Endothelial cell of umbilical vein (primary cell): Measurements from ENCODE around the gene NEBL. TPM values are rescaled to one million over a fixed set of nuclear protein-coding genes. Genes with fewer than 3 reads are reported as not detected.

Experiments used
- BruUV-seq: library from RNA; stranded (reverse); fragments of 400-500 nt; replicated peaks from 2 replicates; lab custom pipeline; 2021; lab: Mats Ljungman, UMichigan
- CTCF ChIA-PET: fragments of 300-600, 350-600 bp; sonication (Branson Sonifier 250); formaldehyde crosslinking; loops from one replicate; lab custom pipeline; 2021; ENCODE audit warnings: antibody characterized with exemption, inconsistent platforms; lab: Charles Lee
- POLR2A ChIA-PET: fragments of 300-600, 350-600 bp; sonication (Branson Sonifier 250); formaldehyde crosslinking; loops from one replicate; lab custom pipeline; 2021; ENCODE audit warnings: antibody characterized with exemption, inconsistent platforms; lab: Charles Lee
- DNase-seq: peaks from one replicate; pipeline ENCODE4 v3.0.0-alpha.2; 2011; ENCODE audit warnings: low read depth, low spot score
- FAIRE-seq: peaks from 2 replicates; lab custom pipeline; 2011; peaks lifted over from hg19 to GRCh38; lab: Jason Lieb, UNC
- H2AFZ ChIP-seq: 2 replicates; pipeline ENCODE4 v1.6.0; 2012; ENCODE audit warnings: low read depth, low read length, control low read depth, inconsistent platforms
- H3K27ac ChIP-seq: 2 replicates; pipeline ENCODE4 v1.5.1; 2011; ENCODE audit warnings: low read depth, mild to moderate bottlenecking, control low read depth, low read length, moderate library complexity; ENCODE audit not compliant: insufficient read depth
- H3K27me3 ChIP-seq, 2 experiments: 2 replicates each; pipeline versions ENCODE4 v1.6.0 to v1.6.1; 2011; ENCODE audit warnings: low read length in 2 of 2, mixed read lengths in 1 of 2; ENCODE audit not compliant: control insufficient read depth in 2 of 2, insufficient read depth in 2 of 2
- H3K36me3 ChIP-seq, 2 experiments: 2 replicates in 1 of 2; 3 replicates in 1 of 2; pipeline ENCODE4 v1.5.1; 2011; ENCODE audit warnings: low read length in 2 of 2, mild to moderate bottlenecking in 1 of 2, moderate library complexity in 1 of 2; ENCODE audit not compliant: control insufficient read depth in 2 of 2, insufficient read depth in 2 of 2; ENCODE audit errors: extremely low read depth in 1 of 2
- H3K4me1 ChIP-seq: 3 replicates; pipeline ENCODE4 v1.5.1; 2011; ENCODE audit warnings: mild to moderate bottlenecking, low read length; ENCODE audit not compliant: control insufficient read depth, insufficient read depth; ENCODE audit errors: extremely low read depth
- H3K4me2 ChIP-seq: 2 replicates; pipeline ENCODE4 v1.6.1; 2011; ENCODE audit warnings: low read length, control low read depth, mixed read lengths; ENCODE audit not compliant: insufficient read depth
- H3K4me3 ChIP-seq, 3 experiments: fragments of 200-600 bp in 1 of 3; sonication (generic), shearing (Covaris generic) in 1 of 3; replicated peaks in 1 of 3; 2 replicates each; pipeline ENCODE4 v1.5.1; 2011 to 2016; ENCODE audit warnings: control low read depth in 3 of 3, low read length in 3 of 3, mild to moderate bottlenecking in 2 of 3, inconsistent platforms in 1 of 3, low read depth in 1 of 3, moderate library complexity in 1 of 3; ENCODE audit not compliant: insufficient read depth in 1 of 3
- H3K79me2 ChIP-seq: 2 replicates; pipeline ENCODE4 v1.6.0; 2012; ENCODE audit warnings: low read length, inconsistent platforms; ENCODE audit not compliant: control insufficient read depth, insufficient read depth
- H3K9ac ChIP-seq: replicated peaks from 2 replicates; pipeline ENCODE3; 2011; ENCODE audit warnings: low read length, control low read depth; ENCODE audit not compliant: insufficient read depth; ENCODE audit errors: extremely low read depth
- H3K9me1 ChIP-seq: replicated peaks from 3 replicates; pipeline ENCODE4 v1.6.0; 2011; ENCODE audit warnings: mild to moderate bottlenecking, low read length; ENCODE audit not compliant: control insufficient read depth, insufficient read depth; ENCODE audit errors: extremely low read depth
- H3K9me3 ChIP-seq: replicated peaks from 2 replicates; pipeline ENCODE4 v1.5.1; 2012; ENCODE audit warnings: low read length, inconsistent platforms; ENCODE audit not compliant: control insufficient read depth, insufficient read depth
- H4K20me1 ChIP-seq: replicated peaks from 2 replicates; pipeline ENCODE3; 2011; ENCODE audit warnings: mild to moderate bottlenecking, low read length; ENCODE audit not compliant: control insufficient read depth, insufficient read depth; ENCODE audit errors: extremely low read depth
- CTCF ChIP-seq, 2 donors: IDR thresholded peaks; 1 replicate in 1 of 2; 2 replicates in 1 of 2; pipeline ENCODE4 v1.5.1; 2011; ENCODE audit warnings: low read length in 2 of 2, mild to moderate bottlenecking in 2 of 2, moderate library complexity in 2 of 2, control low read depth in 1 of 2, inconsistent platforms in 1 of 2, low read depth in 1 of 2; ENCODE audit not compliant: insufficient read depth in 1 of 2; ENCODE audit errors: extremely low read depth in 1 of 2
- JUN ChIP-seq: IDR thresholded peaks from 2 replicates; pipeline ENCODE4 v1.6.1; 2011; ENCODE audit warnings: borderline replicate concordance, low read depth; ENCODE audit not compliant: insufficient read length, insufficient read depth
- POLR2A ChIP-seq: IDR thresholded peaks from 2 replicates; pipeline ENCODE4 v1.6.1; 2012; ENCODE audit warnings: low read depth, mild to moderate bottlenecking, control low read depth, low read length
- dilution Hi-C: fragments of 300-500 bp; cut with MboI; formaldehyde crosslinking; loops from one replicate; pipeline ENCODE4 v1.15.0; 2019; ENCODE audit warnings: low sequenced_read_pairs; ENCODE audit not compliant: extremely low pct_ligation_motif_present
- intact Hi-C: fragments of 100-400 bp; cut with micrococcal nuclease; formaldehyde crosslinking; loops from one replicate; pipeline ENCODE4 v1.10.0; 2022
- polyA plus RNA-seq, 4 experiments: library from polyadenylated mRNA; depleted of rRNA in 3 of 4; stranded (reverse) in 3 of 4; unstranded in 1 of 4; fragments of >200 nt; gene quantifications; 2 replicates each; pipeline versions ENCODE4 v1.2.1 to v1.2.3, GENCODE V29; 2011 to 2012; ENCODE audit warnings: missing spikeins in 1 of 4
- total RNA-seq: library from RNA; stranded (reverse); gene quantifications from 2 replicates; pipeline ENCODE4 v1.2.3, GENCODE V29; 2021
- TF ChIP-seq, protein P1 (sequence below): IDR thresholded peaks from 2 replicates; pipeline ENCODE4 v1.6.1; 2011; ENCODE audit not compliant: insufficient read depth, insufficient read length

The NEBL gene
- total and polyA plus RNA-seq, 2 donors (not counting 3 experiments of a cell fraction or from before 2014, with no cell fraction given) = 0.17 to 0.66 TPM

DNA sequence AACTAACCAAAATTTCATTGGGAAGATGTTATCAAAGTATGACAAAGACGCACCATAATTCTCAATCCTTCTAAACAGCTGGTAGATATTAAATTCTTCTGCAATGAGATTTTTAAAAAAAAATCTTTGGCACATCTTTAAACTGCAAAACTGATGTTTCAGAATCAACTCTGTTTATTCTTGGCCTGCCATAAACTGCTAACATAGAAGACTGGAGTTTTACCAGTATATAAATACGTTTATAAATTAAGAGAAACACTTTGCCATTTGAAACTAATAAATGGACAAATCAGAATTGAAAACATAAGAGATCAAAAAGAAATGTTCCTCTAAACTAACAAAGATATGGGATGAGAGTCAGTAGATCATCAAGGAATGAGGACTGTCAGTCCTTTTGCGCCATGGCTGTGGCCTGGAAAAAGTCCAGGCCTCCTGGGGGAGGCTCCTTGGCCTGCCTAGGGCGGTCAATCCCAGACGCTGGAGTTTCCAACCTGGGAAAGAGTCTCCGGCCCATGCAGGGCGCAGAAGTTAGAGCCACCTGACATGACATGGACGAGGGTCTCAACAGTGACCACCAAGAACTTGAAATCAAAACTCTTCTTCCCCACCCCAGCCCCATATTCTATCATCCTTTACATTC, 34.2 kb upstream of the NEBL start:
- Histone ChIP-seq H3K9ac (no peak overlapping the region), H3K79me2 (no peaks in the 10 kb centered on the region), H3K9me1 (no peaks in the 10 kb centered on the region), H3K4me2 (no peak overlapping the region), H4K20me1 (no peaks in the 10 kb centered on the region), H3K36me3 (no peaks in the 10 kb centered on the region), H3K27me3 (no peaks in the 10 kb centered on the region), H3K9me3 (no peaks in the 10 kb centered on the region), H3K4me3 (no peak overlapping the region), H3K27ac (no peak overlapping the region), H2AFZ (no peak overlapping the region), H3K4me1 (no peaks in the 10 kb centered on the region)
- CTCF ChIA-PET = no interaction called here
- FAIRE-seq (no peak), DNase-seq (no peak)
- TF ChIP-seq, protein P1, sequence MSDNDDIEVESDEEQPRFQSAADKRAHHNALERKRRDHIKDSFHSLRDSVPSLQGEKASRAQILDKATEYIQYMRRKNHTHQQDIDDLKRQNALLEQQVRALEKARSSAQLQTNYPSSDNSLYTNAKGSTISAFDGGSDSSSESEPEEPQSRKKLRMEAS = no peak
- TF ChIP-seq JUN = no peak
- no peak for TF ChIP-seq CTCF (IDR thresholded peaks at IDR 0.05; ENCODE audit: extremely low read depth in 1 of 2, insufficient read depth in 1 of 2, low read depth in 1 of 2, low read length in 2 of 2)
- dilution Hi-C loops = no loop called here
- POLR2A ChIA-PET = no interaction called here
- intact Hi-C loops = no loop called here
- BruUV-seq = no TSS peak

DNA sequence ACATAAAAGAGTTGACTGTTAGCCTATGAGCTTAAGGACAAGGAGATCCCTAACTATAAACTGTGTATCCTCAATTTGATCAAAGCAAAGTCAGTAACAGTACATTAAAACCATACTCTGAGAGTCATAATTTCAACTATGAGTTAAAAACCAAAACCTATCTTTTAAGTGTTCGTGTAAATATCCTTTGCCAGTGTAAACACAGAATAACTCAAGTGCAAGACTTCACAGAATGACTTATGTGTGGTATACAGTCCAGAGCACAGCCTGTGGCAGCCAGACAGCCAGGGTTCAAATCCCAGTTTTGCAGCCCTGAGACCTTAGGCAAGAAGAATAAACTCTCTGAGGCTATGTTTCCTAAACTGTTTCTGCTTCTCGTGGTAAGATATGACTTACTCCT, 30.3 kb upstream of the NEBL start:
- Histone ChIP-seq H3K9me3 (no peaks in the 10 kb centered on the region), H3K4me1 (no peaks in the 10 kb centered on the region), H3K4me2 (no peak overlapping the region), H3K4me3 (no peak overlapping the region), H2AFZ (no peak overlapping the region), H3K79me2 (no peaks in the 10 kb centered on the region), H3K27ac (no peak overlapping the region), H3K27me3 (no peaks in the 10 kb centered on the region), H3K9me1 (no peaks in the 10 kb centered on the region), H4K20me1 (no peaks in the 10 kb centered on the region), H3K9ac (no peak overlapping the region), H3K36me3 (no peaks in the 10 kb centered on the region)
- intact Hi-C loops = no loop called here
- FAIRE-seq (no peak), DNase-seq (no peak)
- POLR2A ChIA-PET = no interaction called here
- no TSS peak for BruUV-seq
- TF ChIP-seq POLR2A = no peak
- CTCF ChIA-PET = no interaction called here
- dilution Hi-C loops = no loop called here
